ENCODE measurements around the gene CDKN1A.

GRCh38 chr6:36720251-36721141, 42.0 kb downstream of the CDKN1A start:
- TF ChIP-seq FOS (IDR thresholded peaks at IDR 0.05; ENCODE audit: borderline replicate concordance, extremely low read depth, insufficient read length): no peak
- no peak for TF ChIP-seq YY1 (IDR thresholded peaks at IDR 0.05; ENCODE audit: low read depth, low read length)
- TF ChIP-seq CTCF (IDR thresholded peaks at IDR 0.05 in 2 of 3, conservative IDR thresholded peaks at IDR 0.05 in 1 of 3; ENCODE audit: control insufficient read depth in 2 of 3, extremely low read depth in 1 of 3, insufficient read depth in 1 of 3, low read depth in 3 of 3, low read length in 3 of 3): no peak
- TF ChIP-seq CHD2 (IDR thresholded peaks at IDR 0.05; ENCODE audit: borderline replicate concordance, low read depth, low read length): no peak
- TF ChIP-seq JUNB (IDR thresholded peaks at IDR 0.05): no peak
- no peak for TF ChIP-seq E2F4 (IDR thresholded peaks at IDR 0.05; ENCODE audit: low read depth, low read length)
- TF ChIP-seq RAD21 (IDR thresholded peaks at IDR 0.05; ENCODE audit: insufficient read depth, low read depth, low read length): no peak
